Ovary (tissue), 9 donors: ENCODE measurements around the gene EIF2D. TPM values are rescaled to one million over a fixed set of nuclear protein-coding genes. Genes with fewer than 3 reads are reported as not detected.
"Not testable (repeated sequence)": the region's sequence is repeated elsewhere in the genome, so short reads cannot be mapped to it uniquely, and the experiment has no call there.

Experiments
- DNase-seq, 5 donors: peaks; one replicate each; pipeline ENCODE4 v3.0.0-alpha.2; 2019 to 2020
- H3K27ac ChIP-seq, 2 donors: fragments of 200-600 bp; one replicate each; pipeline versions ENCODE4 v1.5.1 to v1.8.0; 2019 to 2022
- H3K27me3 ChIP-seq: fragments of 200-600 bp; one replicate; pipeline ENCODE4 v1.8.0; 2022
- H3K36me3 ChIP-seq: fragments of 200-600 bp; sonication (generic); one replicate; pipeline ENCODE4 v1.5.1; 2019
- H3K4me1 ChIP-seq: one replicate; pipeline ENCODE4 v1.8.1; 2013; ENCODE audit warnings: mild to moderate bottlenecking, moderate library complexity; ENCODE audit not compliant: insufficient read depth
- H3K4me3 ChIP-seq: fragments of 200-600 bp; sonication (generic); one replicate; pipeline ENCODE4 v1.5.1; 2017
- H3K9me3 ChIP-seq, 2 donors: fragments of 200-600 bp in 1 of 2; sonication (generic) in 1 of 2; one replicate each; pipeline versions ENCODE4 v1.5.1 to v1.8.1; 2013 to 2019; ENCODE audit warnings: mild to moderate bottlenecking in 1 of 2, moderate library complexity in 1 of 2
- EP300 ChIP-seq: sonication (generic); formaldehyde crosslinking; IDR thresholded peaks from one replicate; pipeline ENCODE4 v1.6.1; 2017; ENCODE audit warnings: antibody characterized with exemption
- POLR2A ChIP-seq: fragments of 450-650 bp; IDR thresholded peaks from one replicate; pipeline ENCODE4 v1.6.1; 2017; ENCODE audit warnings: antibody characterized with exemption, mild to moderate bottlenecking, moderate library complexity
- WGBS, 3 donors: extraction: QIAGEN DNeasy Blood & Tissue Kit in 1 of 3; methylation state at CpG; one replicate each; pipeline versions ENCODE4 v1.1.5 to v1.1.7; 2013 to 2017; 5-methylcytosine and 5-hydroxymethylcytosine counted together
- intact Hi-C, 4 donors: fragments of 100-400 bp; cut with DNase I; formaldehyde crosslinking; loops; one replicate each; pipeline versions ENCODE4 v1.11.0 to v1.15.1; 2022 to 2023
- polyA plus RNA-seq, 2 donors: library from polyadenylated mRNA; stranded (reverse); fragments of 200-250 nt in 1 of 2; fragments of 350-450 nt in 1 of 2; fragmentation: Illumina TruSeq in 1 of 2; extraction: RNeasy Lipid Tissue Mini Kit (QIAGEN cat#74804) in 1 of 2; gene quantifications; one replicate each; pipeline ENCODE4 v1.2.3, GENCODE V29; 2013 to 2014
- total RNA-seq, 7 donors: library from RNA; depleted of rRNA in 2 of 7; stranded (reverse); fragments of >200 nt in 2 of 7; fragmentation: NEBNext Ultra II Directional in 3 of 7; extraction: Animal tissue kit (Norgen Biotek cat#: 25700) in 3 of 7; gene quantifications; one replicate each; pipeline versions ENCODE4 v1.1.0 to v1.2.4, GENCODE V29; 2016 to 2023
- TF ChIP-seq, protein P1 (sequence below), 3 donors: fragments of 450-650 bp in 2 of 3; fragments of 200-600 bp in 1 of 3; IDR thresholded peaks; one replicate each; pipeline versions ENCODE4 v1.5.1 to v1.8.0; 2016 to 2022; ENCODE audit warnings: antibody characterized with exemption in 3 of 3, mild to moderate bottlenecking in 1 of 3
- donor health status: DM: no; HTN: no; CAD: no; lungs with moderate emphysema.
- donor health status: DM: no; HTN: no; CAD: no.
- donor health status: Bipolar disorder and iron deficiency.
- donor health status: DM: yes; HTN: yes; CAD: no.
- donor health status: DM: no; HTN: no; CAD: no.
- donor health status: DM: yes; HTN: yes; CAD: no.

The EIF2D gene
- total and polyA plus RNA-seq, 9 donors = 46.4 to 90.0 (median 61.0) TPM

- H3K4me1 ChIP-seq = no peaks in the 10 kb centered on the region
- no peak overlapping the region for H3K4me3 ChIP-seq
- H3K27ac ChIP-seq = no peak overlapping the region
- no peaks in the 10 kb centered on the region for H3K36me3 ChIP-seq
- no peaks in the 10 kb centered on the region for H3K27me3 ChIP-seq
- intact Hi-C loops = no loop called here
- 85 to 88% (median 86%) methylated on average over 3 of the region's 3 CpGs for WGBS, 3 donors
- no peaks in the 10 kb centered on the region for H3K9me3 ChIP-seq
- no peak for DNase-seq
- TF ChIP-seq, protein P1, sequence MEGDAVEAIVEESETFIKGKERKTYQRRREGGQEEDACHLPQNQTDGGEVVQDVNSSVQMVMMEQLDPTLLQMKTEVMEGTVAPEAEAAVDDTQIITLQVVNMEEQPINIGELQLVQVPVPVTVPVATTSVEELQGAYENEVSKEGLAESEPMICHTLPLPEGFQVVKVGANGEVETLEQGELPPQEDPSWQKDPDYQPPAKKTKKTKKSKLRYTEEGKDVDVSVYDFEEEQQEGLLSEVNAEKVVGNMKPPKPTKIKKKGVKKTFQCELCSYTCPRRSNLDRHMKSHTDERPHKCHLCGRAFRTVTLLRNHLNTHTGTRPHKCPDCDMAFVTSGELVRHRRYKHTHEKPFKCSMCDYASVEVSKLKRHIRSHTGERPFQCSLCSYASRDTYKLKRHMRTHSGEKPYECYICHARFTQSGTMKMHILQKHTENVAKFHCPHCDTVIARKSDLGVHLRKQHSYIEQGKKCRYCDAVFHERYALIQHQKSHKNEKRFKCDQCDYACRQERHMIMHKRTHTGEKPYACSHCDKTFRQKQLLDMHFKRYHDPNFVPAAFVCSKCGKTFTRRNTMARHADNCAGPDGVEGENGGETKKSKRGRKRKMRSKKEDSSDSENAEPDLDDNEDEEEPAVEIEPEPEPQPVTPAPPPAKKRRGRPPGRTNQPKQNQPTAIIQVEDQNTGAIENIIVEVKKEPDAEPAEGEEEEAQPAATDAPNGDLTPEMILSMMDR (IDR thresholded peaks at IDR 0.05) = no peak
- TF ChIP-seq POLR2A = no peak
Observed at GRCh38 chr1:206643118-206643698, 30.9 kb upstream of the EIF2D start.

GRCh38 chr1:206642074-206642473 lies 29.8 kb upstream of the EIF2D start:
- DNase-seq, H3K36me3 ChIP-seq, H3K4me1 ChIP-seq, H3K27ac ChIP-seq, H3K27me3 ChIP-seq, intact Hi-C loops, H3K9me3 ChIP-seq, H3K4me3 ChIP-seq: not testable (repeated sequence)
- 83 to 92% (median 92%) methylated on average over 2 of the region's 2 CpGs for WGBS, 3 donors

GRCh38 chr1:206637605-206638004 lies 25.3 kb upstream of the EIF2D start:
- no peak for DNase-seq
- no peak for TF ChIP-seq EP300
- TF ChIP-seq POLR2A = no peak
- TF ChIP-seq, protein P1 (IDR thresholded peaks at IDR 0.05) = no peak
- Histone ChIP-seq H3K4me1 (peaks cover 1% of the 10 kb centered on the region), H3K36me3 (no peaks in the 10 kb centered on the region), H3K27ac (no peak overlapping the region), H3K4me3 (no peak overlapping the region), H3K27me3 (no peaks in the 10 kb centered on the region), H3K9me3 (no peaks in the 10 kb centered on the region)
- intact Hi-C loops = loop anchor here in 1 of 4 donors (10.0 kb wide), 1 partner anchor 87 kb away; no protein-coding TSS in a partner anchor

DNA sequence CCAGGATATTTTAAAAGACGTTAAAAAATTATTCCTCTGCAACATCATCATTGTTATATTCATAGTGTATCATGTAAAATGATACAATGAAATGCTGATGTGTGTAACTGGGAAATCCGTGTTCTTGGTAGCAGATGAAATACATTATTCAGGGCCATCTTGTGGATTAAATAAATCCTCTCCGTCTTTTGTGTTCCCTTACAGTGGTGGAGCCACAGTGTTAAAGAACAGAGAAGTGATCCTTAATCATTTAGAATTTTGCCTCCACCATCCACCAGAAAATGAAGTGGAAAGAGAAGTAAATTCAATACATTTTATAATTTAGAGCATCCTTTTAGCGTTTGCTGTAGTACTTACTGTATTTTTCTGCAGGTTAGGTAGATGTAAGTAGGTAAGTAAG lies 24.4 kb upstream of the EIF2D start:
- no peaks in the 10 kb centered on the region for H3K27me3 ChIP-seq
- H3K27ac ChIP-seq = peak overlapping the region in 1 of 2 donors; percentile 24
- H3K36me3 ChIP-seq = no peaks in the 10 kb centered on the region
- H3K4me3 ChIP-seq = peak overlapping the region; percentile 95
- intact Hi-C loops = loop anchor here in 1 of 4 donors (10.0 kb wide), 1 partner anchor 88 kb away; no protein-coding TSS in a partner anchor
- H3K9me3 ChIP-seq = no peaks in the 10 kb centered on the region
- DNase-seq = no peak
- TF ChIP-seq POLR2A = no peak
- H3K4me1 ChIP-seq = peaks cover 1% of the 10 kb centered on the region
- WGBS, 3 donors = 7 to 17% (median 9%) methylated on average over 4 of the region's 4 CpGs

DNA sequence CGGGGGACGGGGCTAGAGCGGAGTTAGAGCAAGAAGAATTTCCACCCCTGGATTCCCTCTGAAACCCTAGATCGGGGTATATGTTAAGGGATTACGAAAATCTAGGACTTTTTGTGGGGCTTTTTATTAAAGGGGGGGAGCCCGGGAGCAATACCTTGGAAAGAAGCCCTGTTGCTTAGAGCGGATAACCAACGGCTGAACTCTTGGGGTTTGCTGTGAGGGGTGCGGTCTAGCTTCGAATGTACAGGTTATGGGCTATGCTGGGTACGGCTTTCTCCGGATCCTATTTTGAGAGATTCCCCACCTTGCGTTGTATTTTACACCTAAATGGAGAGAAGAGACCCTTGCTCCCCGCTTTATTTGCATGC lies 23.7 kb upstream of the EIF2D start:
- intact Hi-C loops = loop anchor here in 3 of 4 donors (2.0 to 10.0 kb wide), 3 partner anchors 27 to 89 kb away; no protein-coding TSS in a partner anchor
- 0 to 3% (median 1%) methylated on average over 14 of the region's 14 CpGs for WGBS, 3 donors

More for the DNA sequence above, 23.7 kb upstream of the EIF2D start:
- H3K4me3 ChIP-seq = peak overlapping the region; percentile 95
- no peak for TF ChIP-seq POLR2A
- TF ChIP-seq EP300 = no peak
- TF ChIP-seq, protein P1 (IDR thresholded peaks at IDR 0.05) = no peak
- H3K27ac ChIP-seq = peak overlapping the region; percentile 48 to 65
- peaks cover 1% of the 10 kb centered on the region for H3K4me1 ChIP-seq
- no peaks in the 10 kb centered on the region for H3K36me3 ChIP-seq
- DNase-seq = no peak
- H3K27me3 ChIP-seq = no peaks in the 10 kb centered on the region
- H3K9me3 ChIP-seq = no peaks in the 10 kb centered on the region
